GM11168 (cell line): Measurements from ENCODE around the gene LAMA5.

Source experiments
- in situ Hi-C: fragments of 300-500 bp; cut with MboI; formaldehyde crosslinking; loops from one replicate; pipeline ENCODE4 v1.12.0; 2022; ENCODE audit warnings: low sequenced_read_pairs; ENCODE audit not compliant: unreplicated experiment

LAMA5 gene

GRCh38 chr20:62280303-62280702, 86.8 kb downstream of the LAMA5 start:
- in situ Hi-C loops, result no loop called here

- in situ Hi-C loops, result no loop called here
Measured at GRCh38 chr20:62277253-62277652, 89.9 kb downstream of the LAMA5 start.

DNA sequence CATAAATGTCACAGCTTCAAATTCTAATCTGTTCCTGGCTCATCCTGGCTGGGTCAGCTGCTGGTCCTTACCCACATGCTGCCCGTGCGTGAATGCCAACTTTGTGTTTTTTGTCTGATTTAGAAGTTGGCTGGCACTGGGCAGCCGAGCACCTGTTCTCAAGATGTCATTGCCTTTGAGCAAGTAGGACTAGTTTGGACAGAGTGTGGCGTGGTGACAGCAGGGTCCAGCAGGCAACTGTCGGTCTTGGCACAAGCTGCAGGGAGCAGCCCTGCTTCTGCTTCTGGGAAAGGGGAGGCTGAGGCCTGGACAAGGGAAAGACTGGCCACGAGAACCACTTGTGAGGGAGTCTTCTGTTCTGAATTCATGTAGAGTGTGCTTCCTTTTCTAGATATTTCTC, 90.7 kb downstream of the LAMA5 start:
- in situ Hi-C loops, result no loop called here

GRCh38 chr20:62275219-62275618, 91.9 kb downstream of the LAMA5 start:
- in situ Hi-C loops, result no loop called here

DNA sequence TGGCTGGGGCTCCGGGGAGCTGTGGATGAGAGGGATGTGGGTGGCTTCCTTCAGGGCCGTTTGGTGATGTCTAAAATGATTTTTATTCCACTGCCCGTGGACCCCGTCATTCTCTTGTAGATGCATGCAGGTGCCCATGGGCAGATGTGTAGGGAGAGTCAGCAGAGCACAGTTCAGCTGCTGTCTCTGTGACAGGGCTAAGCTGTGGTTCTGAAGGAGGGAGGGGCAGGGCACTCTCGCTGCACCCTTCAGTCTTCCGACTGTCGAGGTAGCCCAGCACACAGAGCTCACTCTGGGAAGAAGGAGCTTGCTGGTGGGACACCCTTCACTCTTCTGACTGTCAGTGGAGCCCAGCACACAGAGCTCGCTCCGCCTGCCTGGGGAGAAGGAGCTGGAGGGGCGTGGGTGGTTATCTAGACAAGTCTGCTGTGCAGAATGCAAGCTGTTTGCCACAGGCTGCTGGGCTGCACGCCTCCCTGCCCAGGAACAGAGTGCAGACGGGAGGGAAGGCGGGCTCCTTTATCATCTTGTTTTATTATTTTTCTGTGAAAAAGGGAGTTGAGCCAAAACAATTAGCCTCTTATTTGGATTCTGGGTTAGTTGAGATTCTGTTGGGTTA, 92.7 kb downstream of the LAMA5 start:
- in situ Hi-C loops, result no loop called here

GRCh38 chr20:62273416-62273815, 93.7 kb downstream of the LAMA5 start:
- in situ Hi-C loops, result no loop called here

DNA sequence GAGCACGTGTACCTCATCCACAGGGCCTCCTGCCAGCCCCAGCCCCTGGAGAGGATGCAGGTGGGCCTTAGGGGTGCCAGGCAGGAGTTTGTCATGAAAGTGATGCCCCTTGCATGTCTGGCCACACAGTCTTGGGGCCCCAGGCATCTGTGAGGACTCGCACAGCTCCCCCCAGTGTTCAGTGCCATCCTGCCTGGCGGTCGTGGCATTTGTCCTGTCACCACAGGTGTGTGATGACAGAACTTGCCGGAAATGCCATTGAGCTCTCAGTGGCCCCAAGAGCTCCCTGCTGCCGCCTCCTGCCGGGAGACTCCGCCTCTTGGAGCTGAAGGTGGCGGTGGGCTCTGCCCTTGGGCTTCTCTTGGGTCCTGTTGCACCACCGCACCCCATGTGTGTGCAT, 94.9 kb downstream of the LAMA5 start:
- in situ Hi-C loops, result no loop called here

DNA sequence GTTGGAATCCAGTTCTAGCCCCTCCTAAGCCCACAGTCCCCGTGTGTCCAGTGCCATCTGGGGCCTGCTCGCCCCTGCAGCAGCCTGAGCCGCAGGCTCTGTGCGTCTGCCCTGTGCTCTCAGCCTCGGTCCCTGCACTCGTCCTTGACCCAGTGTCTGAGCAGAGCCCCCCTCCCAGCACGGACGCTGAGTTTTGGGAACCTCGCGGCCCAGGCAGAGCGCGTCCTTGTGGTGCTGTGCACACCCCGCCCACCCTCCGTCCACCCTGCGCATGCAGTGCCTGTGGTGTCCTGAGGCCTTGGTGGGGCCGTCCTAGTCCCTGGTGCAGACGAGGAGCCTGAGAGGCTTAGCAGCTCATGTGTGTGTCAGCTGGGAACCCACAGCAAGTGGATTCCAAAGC, 97.2 kb downstream of the LAMA5 start:
- in situ Hi-C loops, result no loop called here

GRCh38 chr20:62269378-62269777, 97.7 kb downstream of the LAMA5 start:
- in situ Hi-C loops, result no loop called here

DNA sequence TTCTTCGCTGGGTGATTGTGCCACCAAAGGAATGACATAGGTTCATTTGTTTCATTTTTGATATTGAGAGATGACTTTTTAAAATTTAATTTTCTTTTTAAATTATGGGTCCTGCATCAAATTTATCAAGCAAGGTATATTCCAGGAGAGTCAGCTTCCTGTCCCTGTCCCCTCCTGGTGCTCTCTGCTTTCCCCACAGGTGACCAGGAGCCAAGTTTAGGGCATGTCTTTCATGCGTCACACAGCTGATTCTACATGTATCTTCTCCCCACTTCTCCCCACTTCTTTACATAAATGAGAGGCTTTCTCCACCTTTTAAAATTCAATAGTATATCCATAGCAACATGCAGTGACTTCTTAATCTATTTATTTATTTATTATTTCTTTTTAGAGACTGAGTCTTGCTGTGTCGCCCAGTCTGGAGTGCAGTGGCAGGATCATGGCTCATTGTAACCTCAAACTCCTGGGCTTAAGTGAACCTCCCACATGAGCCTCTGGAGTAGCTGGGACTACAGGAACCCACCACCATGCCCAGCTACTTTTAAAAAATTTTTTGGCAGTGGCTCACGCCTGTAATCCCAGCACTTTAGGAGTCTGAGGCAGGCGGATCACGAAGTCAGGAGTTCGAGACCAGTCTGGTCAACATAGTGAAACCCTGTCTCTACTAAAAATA, 98.7 kb downstream of the LAMA5 start:
- in situ Hi-C loops, result no loop called here

DNA sequence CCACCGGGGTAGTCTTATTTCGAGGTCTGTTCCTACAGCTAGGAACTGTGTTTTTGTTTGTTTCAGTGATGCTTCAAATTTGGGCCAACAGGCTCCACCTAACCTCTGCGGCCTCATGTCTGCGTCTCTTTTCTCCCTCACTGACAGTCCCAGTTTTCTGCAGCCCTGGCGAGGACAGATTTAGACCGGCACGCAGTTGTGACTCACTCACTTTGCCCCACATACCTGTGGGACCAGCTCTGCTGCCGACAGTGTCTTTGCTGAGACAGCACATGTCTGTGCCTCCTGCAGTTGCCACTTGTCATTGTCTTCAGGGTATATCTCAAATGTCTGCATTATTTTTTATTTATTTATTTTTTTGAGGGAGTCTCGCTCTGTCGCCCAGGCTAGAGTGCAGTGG, 99.6 kb downstream of the LAMA5 start:
- in situ Hi-C loops, result no loop called here

DNA sequence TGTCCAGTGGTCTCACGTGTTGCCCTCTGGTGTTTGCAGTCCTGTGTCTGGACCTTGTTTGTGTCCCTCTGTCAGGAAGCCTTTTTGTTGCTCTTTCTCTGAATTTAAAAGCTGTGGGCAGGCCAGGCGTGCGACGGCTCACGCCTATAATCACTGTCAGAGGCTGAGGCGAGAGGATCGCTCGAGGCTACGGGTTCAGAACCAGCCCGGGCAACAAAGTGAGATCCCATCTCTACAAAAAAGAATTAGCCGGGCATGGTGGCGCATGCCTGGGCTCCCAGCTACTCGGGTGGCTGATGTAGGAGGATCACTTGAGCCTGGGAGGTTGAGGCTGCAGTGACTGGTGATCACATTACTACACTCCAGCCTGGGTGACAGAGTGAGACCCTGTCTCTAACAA, 100.3 kb downstream of the LAMA5 start:
- in situ Hi-C loops, result no loop called here

GRCh38 chr20:62266340-62266739, 100.8 kb downstream of the LAMA5 start:
- in situ Hi-C loops, result no loop called here

DNA sequence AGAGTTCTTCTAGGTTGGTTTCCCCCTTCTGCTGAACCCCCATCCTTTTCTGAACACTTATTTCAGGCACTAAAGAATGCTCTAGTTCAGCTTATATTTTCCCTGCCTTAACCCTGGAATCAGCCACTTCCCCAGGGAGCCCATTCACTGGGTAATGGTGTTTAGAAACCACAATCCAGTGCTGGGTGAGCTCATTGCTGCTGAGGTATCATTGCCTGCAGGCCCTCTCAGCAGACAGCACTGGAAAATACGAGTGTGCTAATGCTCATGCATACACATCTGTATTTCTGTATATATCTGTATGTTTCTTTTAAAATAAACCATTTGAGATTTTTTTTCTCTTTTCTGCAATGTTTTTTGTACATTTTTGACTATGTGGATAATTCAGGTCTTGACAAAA, 101.7 kb downstream of the LAMA5 start:
- in situ Hi-C loops, result no loop called here

DNA sequence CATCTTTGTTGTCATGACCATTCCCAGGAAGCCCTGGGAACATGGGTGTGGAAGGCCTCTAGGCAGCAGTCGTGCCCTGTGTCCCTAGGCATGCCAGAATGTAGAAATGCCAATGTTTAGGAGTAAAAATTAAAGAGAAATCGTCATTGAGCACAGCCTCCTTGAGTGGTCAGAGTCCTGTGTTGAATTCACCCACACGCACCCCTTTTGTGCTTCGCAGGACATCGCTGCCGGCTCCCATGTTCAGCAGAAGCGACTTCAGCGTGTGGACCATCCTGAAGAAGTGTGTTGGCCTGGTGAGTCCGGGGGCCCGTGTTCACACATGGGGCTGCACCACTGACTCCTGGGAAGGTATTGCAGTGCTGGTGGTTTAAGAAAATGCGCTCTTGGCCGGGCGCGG, 103.7 kb downstream of the LAMA5 start:
- in situ Hi-C loops, result no loop called here

DNA sequence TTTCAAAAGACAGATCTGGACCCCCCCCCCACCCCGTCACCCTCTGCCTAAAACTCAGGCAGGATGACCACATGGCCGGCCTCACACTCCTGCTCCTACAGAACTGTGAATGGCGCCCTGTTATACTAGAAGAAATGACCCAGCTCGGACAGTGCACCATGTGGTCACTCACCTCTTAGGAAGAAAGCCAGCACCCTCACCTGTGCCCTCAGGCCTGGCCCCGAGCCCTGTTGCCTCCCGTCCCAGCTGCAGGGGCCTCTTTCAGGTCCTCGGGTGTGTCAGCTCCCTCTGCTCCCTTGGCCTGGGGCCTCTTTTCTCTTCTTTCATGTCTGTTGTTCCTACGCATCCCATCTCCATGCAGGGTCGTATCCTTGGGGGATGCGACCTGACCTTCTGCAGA, 105.0 kb downstream of the LAMA5 start:
- in situ Hi-C loops, result no loop called here

DNA sequence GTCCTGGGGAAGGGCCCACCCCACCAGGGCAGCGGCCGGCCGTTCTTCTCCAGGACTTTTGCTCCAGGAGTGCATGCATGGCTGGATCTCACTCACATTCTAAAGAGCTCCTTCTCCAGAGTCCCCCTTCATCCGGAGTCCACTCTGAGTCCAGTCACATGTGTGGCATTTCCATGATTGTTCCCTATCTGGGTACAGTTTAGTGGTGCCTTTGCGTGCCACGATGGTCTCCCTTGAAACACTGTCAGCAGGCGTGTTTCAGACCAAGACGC, 107.9 kb downstream of the LAMA5 start:
- in situ Hi-C loops, result no loop called here
